ENCODE results near the gene ST3GAL3. TPM values are rescaled to one million over a fixed set of nuclear protein-coding genes. Genes with fewer than 3 reads are reported as not detected.
A peak's percentile ranks its signal among the peaks of the same experiment; 100 is the strongest.

ST3GAL3 gene
- polyA plus RNA-seq, 1 of the 3 experiments (the other 2 are of a cell fraction), result 20.6 TPM

GRCh38 chr1:43914576-43915525 lies 207.5 kb downstream of the ST3GAL3 start:
- Histone ChIP-seq H3F3A (replicated peaks; ENCODE audit: insufficient read depth) (peaks cover 16% of the 10 kb centered on the region), H3K4me1 (ENCODE audit: control insufficient read depth in 1 of 2, insufficient read depth in 2 of 2, low read depth in 1 of 2, low read length in 1 of 2) (peaks cover 14 to 36% of the 10 kb centered on the region in 2 experiments; a peak in 3 of 4 replicates), H3K27ac (ENCODE audit: low read depth in 2 of 2, low read length in 1 of 2) (peak overlapping the region in 1 of 2 experiments; percentile 82; a peak in 2 of 4 replicates), H3K79me2 (ENCODE audit: insufficient read depth) (no peaks in the 10 kb centered on the region), H3K9me3 (no peaks in the 10 kb centered on the region), H4K20me1 (ENCODE audit: insufficient read depth) (no peaks in the 10 kb centered on the region), H3K4me2 (no peak overlapping the region), H3K9ac (no peak overlapping the region), H3K36me3 (replicated peaks in 1 of 2; ENCODE audit: control insufficient read depth in 1 of 2, insufficient read depth in 2 of 2, low read length in 1 of 2) (no peaks in the 10 kb centered on the region), H2AFZ (ENCODE audit: low read depth) (no peak overlapping the region), H3K9me2 (no peaks in the 10 kb centered on the region), H3K27me3 (ENCODE audit: insufficient read depth) (no peaks in the 10 kb centered on the region), H3K4me3 (ENCODE audit: low read depth in 2 of 2, low read length in 1 of 2) (no peak overlapping the region)
- ChIA-PET CTCF (interaction anchor here (0.8 to 16.3 kb wide), 6 partner anchors 11 to 151 kb away, joined by 3 to 175 read pairs (median 4); partner anchors contain the start of gene ARTN), POLR2A (no interaction called here)
- DNase-seq, result no peak
- 98% methylated on average over 12 of the region's 13 CpGs for WGBS (ENCODE audit: low lambda C conversion rate)
- TF ChIP-seq TAF1 (IDR thresholded peaks at IDR 0.05; ENCODE audit: borderline replicate concordance, low read depth, low read length), result no peak
- TF ChIP-seq SMC3 (IDR thresholded peaks at IDR 0.05; ENCODE audit: low read depth, low read length), result no peak
- TF ChIP-seq GABPA (IDR thresholded peaks at IDR 0.05; ENCODE audit: low read depth), result no peak
- TF ChIP-seq EZH2phosphoT487 (IDR thresholded peaks at IDR 0.05; ENCODE audit: borderline replicate concordance, low read depth), result no peak
- no peak for TF ChIP-seq REST (IDR thresholded peaks at IDR 0.05; ENCODE audit: low read depth, low read length)
- no peak for TF ChIP-seq TEAD4 (IDR thresholded peaks at IDR 0.05; ENCODE audit: borderline replicate concordance, insufficient read depth)
- TF ChIP-seq CTCF (IDR thresholded peaks at IDR 0.05), result no peak
- TF ChIP-seq GATA2 (CRISPR knock-in tag; IDR thresholded peaks at IDR 0.05), result no peak
- TF ChIP-seq JUND (IDR thresholded peaks at IDR 0.05), result no peak
- TF ChIP-seq EP300 (IDR thresholded peaks at IDR 0.05; ENCODE audit: borderline replicate concordance in 1 of 2, low read depth in 1 of 2, low read length in 1 of 2), result no peak
- no peak for TF ChIP-seq RXRA (IDR thresholded peaks at IDR 0.05; ENCODE audit: borderline replicate concordance, low read depth)
- TF ChIP-seq FOXJ3 (CRISPR knock-in tag; IDR thresholded peaks at IDR 0.05), result no peak
- TF ChIP-seq USF2 (IDR thresholded peaks at IDR 0.05; ENCODE audit: borderline replicate concordance, low read depth, low read length), result no peak
- TF ChIP-seq POLR2AphosphoS5 (IDR thresholded peaks at IDR 0.05; ENCODE audit: low read depth, low read length), result no peak
- TF ChIP-seq IRF3 (IDR thresholded peaks at IDR 0.05; ENCODE audit: low read depth, low read length), result no peak
- TF ChIP-seq CHD2 (IDR thresholded peaks at IDR 0.05; ENCODE audit: low read length, partially characterized antibody), result no peak
- TF ChIP-seq PBX3 (IDR thresholded peaks at IDR 0.05), result no peak

Measured in SK-N-SH (cell line).